Gastrocnemius medialis (tissue), 4 donors: ENCODE data around the gene GTPBP4. TPM values are rescaled to one million over a fixed set of nuclear protein-coding genes. Genes with fewer than 3 reads are reported as not detected.
"Not testable (repeated sequence)": the region's sequence is repeated elsewhere in the genome, so short reads cannot be mapped to it uniquely, and the experiment has no call there.

Source experiments
- ATAC-seq, 2 donors: fragments of 150-250 bp; one replicate each; pipeline ENCODE4 v1.9.1; 2016
- DNase-seq, 2 donors: peaks; one replicate each; pipeline ENCODE4 v3.0.0-alpha.2; 2019
- H3K27ac ChIP-seq, 4 donors: fragments of 200-600 bp; sonication (generic); 1 replicate in 1 of 4; 2 replicates in 3 of 4; pipeline ENCODE4 v1.5.1; 2016 to 2018; ENCODE audit warnings: mild to moderate bottlenecking in 2 of 4, moderate library complexity in 1 of 4
- H3K27me3 ChIP-seq, 3 donors: fragments of 200-600 bp; sonication (generic) in 2 of 3; 1 replicate in 1 of 3; 2 replicates in 2 of 3; pipeline versions ENCODE4 v1.5.1 to v1.6.0; 2016 to 2019; ENCODE audit warnings: mild to moderate bottlenecking in 1 of 3, moderate library complexity in 1 of 3
- H3K36me3 ChIP-seq, 2 donors: fragments of 200-600 bp; sonication (generic) in 1 of 2; one replicate each; pipeline ENCODE4 v1.5.1; 2017 to 2018
- H3K4me1 ChIP-seq, 2 donors: fragments of 200-600 bp; sonication (generic) in 1 of 2; one replicate each; pipeline ENCODE4 v1.5.1; 2016 to 2017; ENCODE audit warnings: mild to moderate bottlenecking in 2 of 2
- H3K4me3 ChIP-seq, 4 donors: fragments of 200-600 bp; sonication (generic) in 3 of 4; 1 replicate in 1 of 4; 2 replicates in 3 of 4; pipeline ENCODE4 v1.5.1; 2016 to 2019; ENCODE audit warnings: mild to moderate bottlenecking in 2 of 4
- H3K9me3 ChIP-seq, 3 donors: fragments of 200-600 bp; sonication (generic) in 2 of 3; 1 replicate in 1 of 3; 2 replicates in 2 of 3; pipeline ENCODE4 v1.5.1; 2016 to 2019
- CTCF ChIP-seq, 5 experiments: fragments of 450-650 bp in 3 of 5; fragments of 200-600 bp in 2 of 5; sonication (generic) in 2 of 5; IDR thresholded peaks in 4 of 5; conservative IDR thresholded peaks in 1 of 5; 1 replicate in 4 of 5; 2 replicates in 1 of 5; pipeline ENCODE4 v1.5.1; 2016 to 2019; ENCODE audit warnings: antibody characterized with exemption in 5 of 5, mild to moderate bottlenecking in 3 of 5, moderate library complexity in 3 of 5
- POLR2A ChIP-seq, 2 donors: fragments of 450-650 bp; IDR thresholded peaks; one replicate each; pipeline ENCODE4 v1.6.1; 2017; ENCODE audit warnings: antibody characterized with exemption in 2 of 2, mild to moderate bottlenecking in 2 of 2, moderate library complexity in 2 of 2
- in situ Hi-C, 4 donors: fragments of 200-750 bp; cut with MboI; loops; one replicate each; pipeline versions ENCODE4 v1.15.0 to v1.8.0; 2017; ENCODE audit warnings: low sequenced_read_pairs in 4 of 4
- intact Hi-C: fragments of 100-400 bp; cut with DNase I; formaldehyde crosslinking; loops from one replicate; pipeline ENCODE4 v1.15.1; 2023; ENCODE audit warnings: low total_unique reads
- total RNA-seq, 4 donors: library from RNA; depleted of rRNA; stranded (reverse); fragments of >200 nt; gene quantifications; one replicate each; pipeline versions ENCODE4 v1.1.0 to v1.2.3, GENCODE V29; 2016

GTPBP4 gene
- total RNA-seq, 4 donors from 2014 or later, result 34.7 to 51.5 (median 38.5) TPM

- Histone ChIP-seq H3K4me3 (no peak overlapping the region), H3K36me3 (peaks cover 13 to 99% of the 10 kb centered on the region in 2 donors), H3K4me1 (no peaks in the 10 kb centered on the region), H3K27ac (no peak overlapping the region), H3K9me3 (no peaks in the 10 kb centered on the region), H3K27me3 (no peaks in the 10 kb centered on the region)
- no peak for DNase-seq
- TF ChIP-seq CTCF (IDR thresholded peaks at IDR 0.05 in 4 of 5, conservative IDR thresholded peaks at IDR 0.05 in 1 of 5) (no peak), POLR2A (IDR thresholded peaks at IDR 0.05) (no peak)
- intact Hi-C loops, result no loop called here
- in situ Hi-C loops, result no loop called here
- no peak for ATAC-seq
These were observed 20.8 kb downstream of the GTPBP4 start for GRCh38 chr10:1009071-1009494.

- H3K4me1 ChIP-seq, H3K4me3 ChIP-seq, ATAC-seq, H3K27me3 ChIP-seq, in situ Hi-C loops, intact Hi-C loops, H3K27ac ChIP-seq, DNase-seq, H3K9me3 ChIP-seq: not testable (repeated sequence)
- H3K36me3 ChIP-seq, result peaks cover 13 to 99% of the 10 kb centered on the region in 2 donors
These were observed 21.7 kb downstream of the GTPBP4 start for GRCh38 chr10:1009947-1010346.

- no peak for ATAC-seq
- intact Hi-C loops, result no loop called here
These were observed 22.5 kb downstream of the GTPBP4 start for GRCh38 chr10:1010703-1011102.

GRCh38 chr10:1011696-1012095 lies 23.5 kb downstream of the GTPBP4 start:
- peaks cover 13 to 94% of the 10 kb centered on the region in 2 donors for H3K36me3 ChIP-seq
- intact Hi-C loops, result no loop called here
- DNase-seq (no peak), ATAC-seq (no peak)
- TF ChIP-seq POLR2A (IDR thresholded peaks at IDR 0.05), result no peak
- no peak for TF ChIP-seq CTCF (IDR thresholded peaks at IDR 0.05 in 4 of 5, conservative IDR thresholded peaks at IDR 0.05 in 1 of 5)
- no peaks in the 10 kb centered on the region for H3K4me1 ChIP-seq
- H3K4me3 ChIP-seq, result no peak overlapping the region
- no peaks in the 10 kb centered on the region for H3K27me3 ChIP-seq
- no peaks in the 10 kb centered on the region for H3K9me3 ChIP-seq
- in situ Hi-C loops, result no loop called here
- no peak overlapping the region for H3K27ac ChIP-seq

More at GRCh38 chr10:1010703-1011102, 22.5 kb downstream of the GTPBP4 start:
- no peaks in the 10 kb centered on the region for H3K27me3 ChIP-seq
- H3K36me3 ChIP-seq, result peaks cover 13 to 94% of the 10 kb centered on the region in 2 donors
- H3K27ac ChIP-seq, result no peak overlapping the region
- in situ Hi-C loops, result no loop called here
- no peak for DNase-seq
- H3K4me1 ChIP-seq, result no peaks in the 10 kb centered on the region
- no peaks in the 10 kb centered on the region for H3K9me3 ChIP-seq
- H3K4me3 ChIP-seq, result no peak overlapping the region
- TF ChIP-seq POLR2A (IDR thresholded peaks at IDR 0.05), result no peak
- no peak for TF ChIP-seq CTCF (IDR thresholded peaks at IDR 0.05 in 4 of 5, conservative IDR thresholded peaks at IDR 0.05 in 1 of 5)

- H3K27me3 ChIP-seq, result no peaks in the 10 kb centered on the region
- H3K4me1 ChIP-seq, result no peaks in the 10 kb centered on the region
- H3K36me3 ChIP-seq, result peaks cover 5 to 90% of the 10 kb centered on the region in 2 donors
- in situ Hi-C loops, result no loop called here
- intact Hi-C loops, result no loop called here
- TF ChIP-seq POLR2A (IDR thresholded peaks at IDR 0.05) (no peak), CTCF (IDR thresholded peaks at IDR 0.05 in 4 of 5, conservative IDR thresholded peaks at IDR 0.05 in 1 of 5) (no peak)
- ATAC-seq (no peak), DNase-seq (no peak)
- no peak overlapping the region for H3K27ac ChIP-seq
- no peaks in the 10 kb centered on the region for H3K9me3 ChIP-seq
- no peak overlapping the region for H3K4me3 ChIP-seq
These were observed 27.5 kb downstream of the GTPBP4 start for GRCh38 chr10:1015688-1016087.
